Colonic mucosa (tissue), 4 donors: Measurements from ENCODE around the gene CCDC112. TPM values are rescaled to one million over a fixed set of nuclear protein-coding genes. Genes with fewer than 3 reads are reported as not detected.
A peak's percentile ranks its signal among the peaks of the same experiment; 100 is the strongest.
"Not testable (repeated sequence)": the region's sequence is repeated elsewhere in the genome, so short reads cannot be mapped to it uniquely, and the experiment has no call there.

Experiments used
- DNase-seq: peaks from one replicate; pipeline ENCODE4 v3.0.0-alpha.2; 2020
- H3K27ac ChIP-seq: fragments of 200-600 bp; one replicate; pipeline ENCODE4 v1.8.0; 2021
- H3K27me3 ChIP-seq: fragments of 200-600 bp; one replicate; pipeline ENCODE4 v1.8.0; 2021
- H3K36me3 ChIP-seq: fragments of 200-600 bp; one replicate; pipeline ENCODE4 v1.8.0; 2021
- H3K4me1 ChIP-seq: fragments of 200-600 bp; one replicate; pipeline ENCODE4 v1.8.0; 2021; ENCODE audit warnings: mild to moderate bottlenecking
- H3K4me3 ChIP-seq: fragments of 200-600 bp; one replicate; pipeline ENCODE4 v1.8.0; 2021
- H3K9ac ChIP-seq, 2 donors: one replicate each; pipeline ENCODE4 v1.7.0; 2013; ENCODE audit warnings: control low read depth in 2 of 2, low read depth in 2 of 2, low read length in 2 of 2
- H3K9me3 ChIP-seq: fragments of 200-600 bp; one replicate; pipeline ENCODE4 v1.8.0; 2021
- CTCF ChIP-seq: fragments of 200-600 bp; IDR thresholded peaks from one replicate; pipeline ENCODE4 v1.8.0; 2022; ENCODE audit warnings: antibody characterized with exemption, mild to moderate bottlenecking
- intact Hi-C: fragments of 100-400 bp; cut with DNase I; formaldehyde crosslinking; loops from one replicate; pipeline ENCODE4 v1.14.1; 2022
- total RNA-seq, 2 donors: library from RNA; stranded (reverse); fragmentation: NEBNext Ultra II Directional in 1 of 2; extraction: Animal tissue kit (Norgen Biotek cat#: 25700) in 1 of 2; gene quantifications; one replicate each; pipeline ENCODE4 v1.2.1, GENCODE V29; 2021
- donor health status: healthy.
- donor health status: DM: no; HTN: no; CAD: no.
- donor health status: DM: no; HTN: no; CAD: no.

Gene CCDC112
- total RNA-seq, 2 donors from 2014 or later: 7.6 to 10.5 TPM

GRCh38 chr5:115263078-115263380, 33.4 kb downstream of the CCDC112 start:
- no peaks in the 10 kb centered on the region for H3K27me3 ChIP-seq
- no peaks in the 10 kb centered on the region for H3K36me3 ChIP-seq
- intact Hi-C loops: no loop called here
- H3K9ac ChIP-seq: peak overlapping the region; percentile 84 to 90
- no peaks in the 10 kb centered on the region for H3K9me3 ChIP-seq
- H3K4me3 ChIP-seq: peak overlapping the region; percentile 90
- peak overlapping the region; percentile 91 for H3K27ac ChIP-seq
- no peak for DNase-seq
- no peak for TF ChIP-seq CTCF
- peaks cover 6% of the 10 kb centered on the region for H3K4me1 ChIP-seq

GRCh38 chr5:115262321-115263077, 34.0 kb downstream of the CCDC112 start, which contains the start of gene PGGT1B:
PGGT1B (minus strand) TSS chr5:115262877; CDS start chr5:115262851, 26 bp downstream.
- intact Hi-C loops: no loop called here
- TF ChIP-seq CTCF: no peak
- no peaks in the 10 kb centered on the region for H3K9me3 ChIP-seq
- H3K9ac ChIP-seq: peak within 1 kb of the TSS; percentile 84 to 90
- H3K4me1 ChIP-seq: peaks cover 6% of the 10 kb centered on the region
- H3K27ac ChIP-seq: peak within 1 kb of the TSS; percentile 91
- DNase-seq: peak; percentile 87
- H3K36me3 ChIP-seq: no peaks in the 10 kb centered on the region
- no peaks in the 10 kb centered on the region for H3K27me3 ChIP-seq
- H3K4me3 ChIP-seq: peak within 1 kb of the TSS; percentile 90

- H3K36me3 ChIP-seq: no peaks in the 10 kb centered on the region
- intact Hi-C loops: no loop called here
- H3K9ac ChIP-seq: peak overlapping the region; percentile 84 to 90
- no peak for TF ChIP-seq CTCF
- DNase-seq: peak; percentile 29
- peak overlapping the region; percentile 91 for H3K27ac ChIP-seq
- H3K9me3 ChIP-seq: no peaks in the 10 kb centered on the region
- H3K27me3 ChIP-seq: no peaks in the 10 kb centered on the region
- peak overlapping the region; percentile 90 for H3K4me3 ChIP-seq
- peaks cover 6% of the 10 kb centered on the region for H3K4me1 ChIP-seq
These were observed 34.5 kb downstream of the CCDC112 start for GRCh38 chr5:115262011-115262320.

GRCh38 chr5:115260248-115260647, 36.2 kb downstream of the CCDC112 start:
- Histone ChIP-seq H3K27ac (no peak overlapping the region), H3K9me3 (no peaks in the 10 kb centered on the region), H3K36me3 (no peaks in the 10 kb centered on the region), H3K27me3 (no peaks in the 10 kb centered on the region), H3K4me1 (peaks cover 6% of the 10 kb centered on the region), H3K4me3 (no peak overlapping the region), H3K9ac (no peak overlapping the region)
- no peak for DNase-seq
- intact Hi-C loops: no loop called here
- TF ChIP-seq CTCF: no peak

- TF ChIP-seq CTCF: no peak
- Histone ChIP-seq H3K9me3 (no peaks in the 10 kb centered on the region), H3K36me3 (no peaks in the 10 kb centered on the region), H3K27ac (no peak overlapping the region), H3K27me3 (no peaks in the 10 kb centered on the region), H3K9ac (no peak overlapping the region), H3K4me1 (peaks cover 6% of the 10 kb centered on the region), H3K4me3 (no peak overlapping the region)
- intact Hi-C loops: no loop called here
- DNase-seq: no peak
These were observed 38.5 kb downstream of the CCDC112 start for GRCh38 chr5:115257981-115258380.

- H3K36me3 ChIP-seq, H3K4me3 ChIP-seq, H3K9me3 ChIP-seq, intact Hi-C loops, H3K4me1 ChIP-seq, H3K9ac ChIP-seq, H3K27ac ChIP-seq, H3K27me3 ChIP-seq: not testable (repeated sequence)
- DNase-seq: peak; percentile 26
These were observed 47.1 kb downstream of the CCDC112 start for GRCh38 chr5:115249379-115249778.
